ENCODE data around the gene AR. TPM values are rescaled to one million over a fixed set of nuclear protein-coding genes. Genes with fewer than 3 reads are reported as not detected.

Gene AR
- total RNA-seq, 1 donor from 2014 or later, result 35.1 TPM

GRCh38 chrX:67726018-67726417 lies 182.2 kb downstream of the AR start:
- intact Hi-C loops (cut with DNase I), result no loop called here
- peak overlapping the region; percentile 60 for H3K27ac ChIP-seq
- no peak for TF ChIP-seq POLR2AphosphoS5 (IDR thresholded peaks at IDR 0.05; ENCODE audit: insufficient read depth in 1 of 2, low read depth in 1 of 2)
- no peak for TF ChIP-seq POLR2A (IDR thresholded peaks at IDR 0.05)
- TF ChIP-seq CTCF (IDR thresholded peaks at IDR 0.05), result no peak
- no peak overlapping the region for H3K4me3 ChIP-seq
- no peaks in the 10 kb centered on the region for H3K27me3 ChIP-seq
- H3K9me3 ChIP-seq, result no peaks in the 10 kb centered on the region
- H3K4me1 ChIP-seq, result peaks cover 35% of the 10 kb centered on the region
- no peaks in the 10 kb centered on the region for H3K36me3 ChIP-seq
- no peak for DNase-seq (ENCODE audit: extremely low spot score in 2 of 2)

- no peak overlapping the region for H3K27ac ChIP-seq
- H3K36me3 ChIP-seq, result no peaks in the 10 kb centered on the region
- H3K4me1 ChIP-seq, result peaks cover 25% of the 10 kb centered on the region
- DNase-seq (ENCODE audit: extremely low spot score in 2 of 2), result no peak
- no peaks in the 10 kb centered on the region for H3K27me3 ChIP-seq
- H3K9me3 ChIP-seq, result no peaks in the 10 kb centered on the region
- no peak overlapping the region for H3K4me3 ChIP-seq
- no peak for TF ChIP-seq POLR2AphosphoS5 (IDR thresholded peaks at IDR 0.05; ENCODE audit: insufficient read depth in 1 of 2, low read depth in 1 of 2)
- no peak for TF ChIP-seq CTCF (IDR thresholded peaks at IDR 0.05)
- no peak for TF ChIP-seq POLR2A (IDR thresholded peaks at IDR 0.05)
- intact Hi-C loops (cut with DNase I), result no loop called here
These were observed 183.8 kb downstream of the AR start for GRCh38 chrX:67727576-67727975.

GRCh38 chrX:67730296-67730695 lies 186.5 kb downstream of the AR start:
- H3K4me1 ChIP-seq, result peaks cover 3% of the 10 kb centered on the region
- no peak for TF ChIP-seq CTCF (IDR thresholded peaks at IDR 0.05)
- intact Hi-C loops (cut with DNase I), result no loop called here
- H3K4me3 ChIP-seq, result no peak overlapping the region
- no peaks in the 10 kb centered on the region for H3K9me3 ChIP-seq
- no peaks in the 10 kb centered on the region for H3K27me3 ChIP-seq
- H3K27ac ChIP-seq, result no peak overlapping the region
- H3K36me3 ChIP-seq, result no peaks in the 10 kb centered on the region
- DNase-seq (ENCODE audit: extremely low spot score in 2 of 2), result no peak

GRCh38 chrX:67731061-67731460 lies 187.2 kb downstream of the AR start:
- DNase-seq (ENCODE audit: extremely low spot score in 2 of 2), result no peak
- H3K4me3 ChIP-seq, result no peak overlapping the region
- no peaks in the 10 kb centered on the region for H3K9me3 ChIP-seq
- H3K4me1 ChIP-seq, result no peaks in the 10 kb centered on the region
- no peaks in the 10 kb centered on the region for H3K36me3 ChIP-seq
- no peak overlapping the region for H3K27ac ChIP-seq
- TF ChIP-seq POLR2A (IDR thresholded peaks at IDR 0.05) (no peak), CTCF (IDR thresholded peaks at IDR 0.05) (no peak), POLR2AphosphoS5 (IDR thresholded peaks at IDR 0.05; ENCODE audit: insufficient read depth in 1 of 2, low read depth in 1 of 2) (no peak)
- intact Hi-C loops (cut with DNase I), result no loop called here
- no peaks in the 10 kb centered on the region for H3K27me3 ChIP-seq

- Histone ChIP-seq H3K9me3 (no peaks in the 10 kb centered on the region), H3K4me3 (no peak overlapping the region), H3K27me3 (no peaks in the 10 kb centered on the region), H3K4me1 (no peaks in the 10 kb centered on the region), H3K27ac (no peak overlapping the region), H3K36me3 (no peaks in the 10 kb centered on the region)
- intact Hi-C loops (cut with DNase I), result no loop called here
- TF ChIP-seq CTCF (IDR thresholded peaks at IDR 0.05) (no peak), POLR2AphosphoS5 (IDR thresholded peaks at IDR 0.05; ENCODE audit: insufficient read depth in 1 of 2, low read depth in 1 of 2) (no peak), POLR2A (IDR thresholded peaks at IDR 0.05) (no peak)
- no peak for DNase-seq (ENCODE audit: extremely low spot score in 2 of 2)
These were observed 189.0 kb downstream of the AR start for GRCh38 chrX:67732864-67733263.

Data from vagina (tissue), 2 donors.